HG02610 (cell line): ENCODE data around the gene DMD.
A peak's percentile ranks its signal among the peaks of the same experiment; 100 is the strongest.

Experiments
- ATAC-seq: cut with Tn5 transposase; IDR thresholded peaks from one replicate; pipeline ENCODE4 v1.9.1; 2021; ENCODE audit warnings: mild to moderate bottlenecking, moderate library complexity; ENCODE audit not compliant: unreplicated experiment

Gene DMD

GRCh38 chrX:32289356-32289755, 922.0 kb downstream of the DMD start:
- no peak for ATAC-seq

GRCh38 chrX:32281853-32282252, 929.5 kb downstream of the DMD start:
- no peak for ATAC-seq

GRCh38 chrX:32280921-32281320, 930.4 kb downstream of the DMD start:
- no peak for ATAC-seq

- ATAC-seq, result no peak
Observed at GRCh38 chrX:32280489-32280888, 930.9 kb downstream of the DMD start.

- no peak for ATAC-seq
Observed at GRCh38 chrX:32276153-32276552, 935.2 kb downstream of the DMD start.

GRCh38 chrX:32269866-32270265, 941.5 kb downstream of the DMD start:
- no peak for ATAC-seq

GRCh38 chrX:32268207-32268606, 943.1 kb downstream of the DMD start:
- no peak for ATAC-seq

- no peak for ATAC-seq
Observed at GRCh38 chrX:32267796-32268195, 943.6 kb downstream of the DMD start.

- peak; percentile 65 for ATAC-seq
Observed at GRCh38 chrX:32246675-32247074, 964.7 kb downstream of the DMD start.

- no peak for ATAC-seq
Observed at GRCh38 chrX:32195611-32196010, 1015.7 kb downstream of the DMD start.

- no peak for ATAC-seq
Observed at GRCh38 chrX:32191316-32191715, 1020.0 kb downstream of the DMD start.

- ATAC-seq, result no peak
Observed at GRCh38 chrX:32185160-32185559, 1026.2 kb downstream of the DMD start.

- no peak for ATAC-seq
Observed at GRCh38 chrX:32183066-32183465, 1028.3 kb downstream of the DMD start.

- ATAC-seq, result no peak
Observed at GRCh38 chrX:32176510-32176909, 1034.8 kb downstream of the DMD start.

- ATAC-seq, result no peak
Observed at GRCh38 chrX:32170481-32170880, 1040.9 kb downstream of the DMD start.

GRCh38 chrX:32155044-32155638, 1056.2 kb downstream of the DMD start:
- ATAC-seq, result no peak

- ATAC-seq, result no peak
Observed at GRCh38 chrX:32153585-32153984, 1057.8 kb downstream of the DMD start.

GRCh38 chrX:32150141-32150540, 1061.2 kb downstream of the DMD start:
- no peak for ATAC-seq

GRCh38 chrX:32141841-32142240, 1069.5 kb downstream of the DMD start:
- ATAC-seq, result no peak

- ATAC-seq, result no peak
Observed at GRCh38 chrX:32139476-32139875, 1071.9 kb downstream of the DMD start.

- no peak for ATAC-seq
Observed at GRCh38 chrX:32137525-32137924, 1073.8 kb downstream of the DMD start.

GRCh38 chrX:32126997-32127396, 1084.4 kb downstream of the DMD start:
- no peak for ATAC-seq

GRCh38 chrX:32118832-32119231, 1092.5 kb downstream of the DMD start:
- no peak for ATAC-seq
